Astrocyte (in vitro differentiated cells and primary cell): ENCODE results near the gene DUS3L. TPM values are rescaled to one million over a fixed set of nuclear protein-coding genes. Genes with fewer than 3 reads are reported as not detected.

ENCODE experiments used
- DNase-seq: peaks from one replicate; pipeline ENCODE4 v3.0.0-alpha.2; 2010; ENCODE audit warnings: low read depth
- FAIRE-seq: peaks from 2 replicates; lab custom pipeline; 2011; peaks lifted over from hg19 to GRCh38; lab: Jason Lieb, UNC
- H2AFZ ChIP-seq: 2 replicates; pipeline ENCODE4 v1.6.0; 2012; ENCODE audit warnings: low read depth, low read length, inconsistent platforms
- H3K27ac ChIP-seq: 2 replicates; pipeline ENCODE4 v1.5.1; 2011; ENCODE audit warnings: low read depth, low read length, inconsistent platforms
- H3K27me3 ChIP-seq: 2 replicates; pipeline ENCODE4 v1.6.0; 2011; ENCODE audit warnings: low read length, inconsistent platforms; ENCODE audit not compliant: insufficient read depth
- H3K36me3 ChIP-seq: 2 replicates; pipeline ENCODE4 v1.5.1; 2011; ENCODE audit warnings: low read length, inconsistent platforms; ENCODE audit not compliant: insufficient read depth
- H3K4me1 ChIP-seq: 2 replicates; pipeline ENCODE4 v1.5.1; 2011; ENCODE audit warnings: low read length, inconsistent platforms; ENCODE audit not compliant: insufficient read depth
- H3K4me2 ChIP-seq: 2 replicates; pipeline ENCODE4 v1.6.0; 2012; ENCODE audit warnings: low read length, inconsistent platforms
- H3K4me3 ChIP-seq: 2 replicates; pipeline ENCODE4 v1.5.1; 2011; ENCODE audit warnings: low read depth, mild to moderate bottlenecking, low read length, inconsistent platforms; ENCODE audit not compliant: insufficient read depth
- H3K79me2 ChIP-seq: 2 replicates; pipeline ENCODE4 v1.6.0; 2012; ENCODE audit warnings: mild to moderate bottlenecking, low read length, inconsistent platforms; ENCODE audit not compliant: insufficient read depth
- H3K9ac ChIP-seq: 2 replicates; pipeline ENCODE4 v1.6.0; 2012; ENCODE audit warnings: mild to moderate bottlenecking, low read length, inconsistent platforms
- H3K9me3 ChIP-seq: 2 replicates; pipeline ENCODE4 v1.5.1; 2012; ENCODE audit warnings: low read depth, mild to moderate bottlenecking, low read length, inconsistent platforms; ENCODE audit not compliant: insufficient read depth
- H4K20me1 ChIP-seq: 2 replicates; pipeline ENCODE4 v1.6.0; 2012; ENCODE audit warnings: low read length, inconsistent platforms; ENCODE audit not compliant: insufficient read depth
- H3K27ac Mint-ChIP-seq: one replicate; pipeline ENCODE4 v1.8.0; 2021; ENCODE audit warnings: mild to moderate bottlenecking, mixed read lengths; ENCODE audit not compliant: unreplicated experiment
- H3K27me3 Mint-ChIP-seq: one replicate; pipeline ENCODE4 v1.8.0; 2021; ENCODE audit warnings: low read depth, mixed read lengths; ENCODE audit not compliant: unreplicated experiment
- H3K36me3 Mint-ChIP-seq: one replicate; pipeline ENCODE4 v1.8.0; 2021; ENCODE audit warnings: low read depth, mixed read lengths; ENCODE audit not compliant: unreplicated experiment
- H3K4me1 Mint-ChIP-seq: one replicate; pipeline ENCODE4 v1.8.0; 2021; ENCODE audit warnings: low read depth, mixed read lengths; ENCODE audit not compliant: unreplicated experiment
- H3K4me3 Mint-ChIP-seq: one replicate; pipeline ENCODE4 v1.8.0; 2021; ENCODE audit warnings: mild to moderate bottlenecking, moderate library complexity, mixed read lengths; ENCODE audit not compliant: unreplicated experiment
- H3K9me3 Mint-ChIP-seq: one replicate; pipeline ENCODE4 v1.8.0; 2021; ENCODE audit warnings: mild to moderate bottlenecking, mixed read lengths; ENCODE audit not compliant: unreplicated experiment
- CTCF ChIP-seq: IDR thresholded peaks from 2 replicates; pipeline ENCODE4 v1.5.1; 2011; ENCODE audit warnings: low read depth, mild to moderate bottlenecking, inconsistent platforms, low read length, moderate library complexity; ENCODE audit not compliant: insufficient read depth
- EZH2 ChIP-seq: IDR thresholded peaks from 2 replicates; pipeline ENCODE4 v1.6.1; 2012; ENCODE audit warnings: mild to moderate bottlenecking, low read length, inconsistent platforms; ENCODE audit not compliant: insufficient read depth
- total RNA-seq: library from RNA; stranded (reverse); gene quantifications from 2 replicates; pipeline ENCODE4 v1.2.1, GENCODE V29; 2021

The DUS3L gene
- total RNA-seq, 1 donor from 2014 or later: 18.4 TPM

DNA sequence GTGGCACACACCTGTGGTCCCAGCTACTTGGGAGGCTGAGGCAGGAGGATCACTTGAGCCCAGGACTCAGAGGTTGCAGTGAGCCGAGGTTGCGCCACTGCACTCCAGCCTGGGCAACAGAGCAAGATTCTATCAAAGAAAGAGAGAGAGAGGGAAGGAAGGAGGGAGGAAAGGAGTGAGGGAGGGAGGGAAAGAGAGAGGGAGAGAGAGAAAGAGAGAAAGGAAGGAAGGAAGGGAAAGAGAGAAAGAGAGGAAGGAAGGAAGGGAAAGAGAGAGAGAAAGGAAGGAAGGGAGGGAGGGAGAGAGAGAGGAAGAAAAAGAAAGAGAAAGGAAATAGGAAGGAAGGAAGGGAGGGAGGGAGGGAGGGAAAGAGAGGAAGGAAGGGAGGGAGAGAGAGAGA is 26.3 kb upstream of the DUS3L start:
- Histone ChIP-seq H2AFZ (no peak overlapping the region), H4K20me1 (no peaks in the 10 kb centered on the region), H3K36me3 (no peaks in the 10 kb centered on the region), H3K27me3 (peaks cover 8% of the 10 kb centered on the region), H3K79me2 (no peaks in the 10 kb centered on the region), H3K4me2 (no peak overlapping the region), H3K9me3 (no peaks in the 10 kb centered on the region), H3K27ac (no peak overlapping the region), H3K4me1 (no peaks in the 10 kb centered on the region), H3K9ac (no peak overlapping the region), H3K4me3 (no peak overlapping the region)
- Mint-ChIP-seq H3K4me3 (no peak overlapping the region), H3K4me1 (no peaks in the 10 kb centered on the region), H3K9me3 (peaks cover 3% of the 10 kb centered on the region), H3K36me3 (no peaks in the 10 kb centered on the region), H3K27me3 (peaks cover 20% of the 10 kb centered on the region), H3K27ac (no peak overlapping the region)
- DNase-seq (no peak), FAIRE-seq (no peak)
- no peak for TF ChIP-seq CTCF
- no peak for TF ChIP-seq EZH2

- H3K4me2 ChIP-seq: no peak overlapping the region
- no peak overlapping the region for H3K9ac ChIP-seq
- Mint-ChIP-seq H3K27ac (no peak overlapping the region), H3K36me3 (no peaks in the 10 kb centered on the region), H3K4me3 (no peak overlapping the region), H3K27me3 (peaks cover 17% of the 10 kb centered on the region), H3K9me3 (peaks cover 3% of the 10 kb centered on the region), H3K4me1 (no peaks in the 10 kb centered on the region)
- H3K27me3 ChIP-seq: peaks cover 8% of the 10 kb centered on the region
- TF ChIP-seq EZH2 (no peak), CTCF (no peak)
- H3K27ac ChIP-seq: no peak overlapping the region
- DNase-seq (no peak), FAIRE-seq (no peak)
- no peaks in the 10 kb centered on the region for H3K9me3 ChIP-seq
- H3K79me2 ChIP-seq: no peaks in the 10 kb centered on the region
- no peak overlapping the region for H3K4me3 ChIP-seq
- H4K20me1 ChIP-seq: no peaks in the 10 kb centered on the region
- H2AFZ ChIP-seq: no peak overlapping the region
- H3K36me3 ChIP-seq: no peaks in the 10 kb centered on the region
- no peaks in the 10 kb centered on the region for H3K4me1 ChIP-seq
Measured at GRCh38 chr19:5814852-5815246, 23.9 kb upstream of the DUS3L start.

DNA sequence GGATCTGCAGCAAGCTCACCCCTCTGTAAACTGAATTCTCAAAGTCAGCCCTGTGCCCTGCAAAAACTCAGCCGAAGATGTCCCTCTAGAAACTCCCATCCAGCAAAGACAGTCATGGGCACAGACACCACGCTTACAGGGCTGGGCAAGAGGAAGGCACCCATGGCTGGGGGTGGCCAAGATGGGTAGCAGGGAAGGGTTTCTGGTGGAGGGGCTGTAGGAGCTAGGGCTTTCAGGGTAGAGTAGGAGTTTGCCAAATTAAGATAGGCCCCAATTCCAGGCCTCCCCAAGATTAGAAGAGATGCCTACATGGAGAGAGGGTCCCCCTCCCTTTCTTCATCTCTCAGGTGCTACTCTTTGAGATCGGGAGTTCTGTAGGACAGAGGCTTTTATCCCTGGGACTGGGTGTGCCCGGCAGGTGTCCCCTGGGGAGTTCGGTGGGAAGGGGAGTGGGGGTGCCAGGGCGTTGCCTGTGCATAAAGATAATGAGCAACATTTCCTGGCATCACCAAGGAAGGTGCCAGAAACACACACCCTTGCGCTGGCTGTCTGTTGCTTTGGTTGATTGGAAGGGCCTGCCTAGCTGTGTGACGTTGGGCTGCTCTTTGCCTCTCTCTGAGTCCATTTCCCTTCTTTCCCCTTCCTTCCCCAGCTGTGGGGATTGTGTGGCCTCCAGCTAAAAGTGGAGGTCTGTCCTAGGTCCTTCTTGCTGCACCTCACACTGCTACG is 23.3 kb upstream of the DUS3L start:
- no peak overlapping the region for H3K4me3 Mint-ChIP-seq
- DNase-seq (no peak), FAIRE-seq (no peak)
- Histone ChIP-seq H3K4me3 (no peak overlapping the region), H3K79me2 (no peaks in the 10 kb centered on the region), H3K4me2 (no peak overlapping the region), H3K4me1 (no peaks in the 10 kb centered on the region), H3K9me3 (no peaks in the 10 kb centered on the region), H4K20me1 (no peaks in the 10 kb centered on the region), H3K36me3 (no peaks in the 10 kb centered on the region), H3K27ac (no peak overlapping the region), H2AFZ (no peak overlapping the region), H3K9ac (no peak overlapping the region), H3K27me3 (peaks cover 8% of the 10 kb centered on the region)
- peak overlapping the region; percentile 62 for H3K27ac Mint-ChIP-seq
- peaks cover 17% of the 10 kb centered on the region for H3K27me3 Mint-ChIP-seq
- H3K4me1 Mint-ChIP-seq: no peaks in the 10 kb centered on the region
- H3K36me3 Mint-ChIP-seq: no peaks in the 10 kb centered on the region
- no peak for TF ChIP-seq EZH2
- no peak for TF ChIP-seq CTCF
- H3K9me3 Mint-ChIP-seq: peaks cover 3% of the 10 kb centered on the region
